Esophagus (tissue), 2 donors: ENCODE results near the gene COX7B2. TPM values are rescaled to one million over a fixed set of nuclear protein-coding genes. Genes with fewer than 3 reads are reported as not detected.

ENCODE experiments used
- H3K27ac ChIP-seq, 2 donors: one replicate each; pipeline ENCODE4 v1.5.1; 2013; ENCODE audit warnings: low read depth in 2 of 2, mild to moderate bottlenecking in 2 of 2, inconsistent platforms in 1 of 2, low read length in 1 of 2, moderate library complexity in 1 of 2
- H3K27me3 ChIP-seq, 2 donors: one replicate each; pipeline ENCODE4 v1.6.1; 2013; ENCODE audit warnings: low read length in 2 of 2, control low read depth in 1 of 2, mild to moderate bottlenecking in 1 of 2; ENCODE audit not compliant: insufficient read depth in 2 of 2, control insufficient read depth in 1 of 2
- H3K36me3 ChIP-seq, 2 donors: one replicate each; pipeline ENCODE4 v1.6.1; 2013; ENCODE audit warnings: low read length in 1 of 2; ENCODE audit not compliant: control insufficient read depth in 2 of 2, insufficient read depth in 2 of 2
- H3K4me1 ChIP-seq, 2 donors: one replicate each; pipeline ENCODE4 v1.6.1; 2013; ENCODE audit warnings: low read length in 1 of 2; ENCODE audit not compliant: control insufficient read depth in 2 of 2, insufficient read depth in 2 of 2
- H3K4me3 ChIP-seq, 2 donors: one replicate each; pipeline ENCODE4 v1.5.1; 2013; ENCODE audit warnings: low read length in 2 of 2, mild to moderate bottlenecking in 2 of 2, low read depth in 1 of 2, moderate library complexity in 1 of 2
- H3K9me3 ChIP-seq, 2 donors: one replicate each; pipeline ENCODE4 v1.6.1; 2013; ENCODE audit warnings: mild to moderate bottlenecking in 2 of 2, low read depth in 1 of 2, low read length in 1 of 2, moderate library complexity in 1 of 2; ENCODE audit not compliant: control insufficient read depth in 2 of 2, insufficient read depth in 1 of 2
- WGBS, 2 donors: extraction: QIAGEN DNeasy Blood & Tissue Kit; methylation state at CpG; one replicate each; pipeline ENCODE4 v1.1.7; 2013; 5-methylcytosine and 5-hydroxymethylcytosine counted together
- polyA plus RNA-seq, 2 donors: library from polyadenylated mRNA; stranded (reverse); fragments of 200-250 nt; gene quantifications; one replicate each; pipeline ENCODE4 v1.2.3, GENCODE V29; 2013
- donor health status: healthy with polysubstance abuse.
- donor health status: Bipolar disorder and iron deficiency.

Gene COX7B2
- polyA plus RNA-seq, 2 donors, result not detected

DNA sequence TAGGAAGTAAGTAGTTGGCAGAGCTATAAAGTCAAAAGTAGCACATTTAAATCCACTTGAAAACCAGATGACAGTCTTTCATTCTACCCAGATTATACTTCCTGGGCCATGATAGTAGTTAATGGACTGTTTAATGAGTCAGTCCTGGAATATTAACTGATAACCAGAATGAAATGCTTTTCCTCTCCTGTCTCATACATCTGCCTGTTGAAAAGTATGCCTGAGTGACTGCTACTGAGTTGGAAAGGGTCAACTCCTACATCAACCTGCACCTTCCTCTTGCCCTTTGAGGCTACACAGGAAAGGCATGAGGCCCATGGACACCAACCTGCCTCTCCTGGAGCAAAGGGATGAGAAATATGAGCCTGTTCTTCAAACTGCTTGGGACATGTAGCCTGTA is 36.0 kb upstream of the COX7B2 start:
- no peak overlapping the region for H3K4me3 ChIP-seq
- no peaks in the 10 kb centered on the region for H3K4me1 ChIP-seq
- H3K9me3 ChIP-seq, result no peaks in the 10 kb centered on the region
- no peaks in the 10 kb centered on the region for H3K36me3 ChIP-seq
- no peak overlapping the region for H3K27ac ChIP-seq
- H3K27me3 ChIP-seq, result no peaks in the 10 kb centered on the region

DNA sequence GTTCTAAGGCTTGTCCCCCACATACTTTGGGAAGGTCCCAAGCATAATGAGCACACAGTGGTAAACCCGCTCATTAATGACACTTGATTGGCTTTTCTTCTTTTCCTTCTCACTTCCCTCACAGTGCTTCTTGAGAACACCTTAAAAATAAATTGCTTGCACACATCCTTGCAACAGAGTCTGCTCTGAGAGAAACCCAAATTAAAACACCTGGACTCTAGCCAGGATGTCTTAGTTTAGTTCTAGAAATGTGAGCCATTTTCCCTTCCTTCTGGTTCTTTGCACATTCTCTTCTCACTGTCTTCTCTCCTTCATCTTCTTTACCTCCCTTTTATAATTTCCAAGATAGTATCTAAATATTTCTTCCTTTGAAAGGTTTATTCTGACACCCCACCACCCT is 35.3 kb upstream of the COX7B2 start:
- Histone ChIP-seq H3K4me3 (no peak overlapping the region), H3K9me3 (no peaks in the 10 kb centered on the region), H3K36me3 (no peaks in the 10 kb centered on the region), H3K27me3 (no peaks in the 10 kb centered on the region), H3K4me1 (no peaks in the 10 kb centered on the region), H3K27ac (no peak overlapping the region)
- 95 to 96% methylated on average over 1 of the region's 1 CpG for WGBS, 2 donors

DNA sequence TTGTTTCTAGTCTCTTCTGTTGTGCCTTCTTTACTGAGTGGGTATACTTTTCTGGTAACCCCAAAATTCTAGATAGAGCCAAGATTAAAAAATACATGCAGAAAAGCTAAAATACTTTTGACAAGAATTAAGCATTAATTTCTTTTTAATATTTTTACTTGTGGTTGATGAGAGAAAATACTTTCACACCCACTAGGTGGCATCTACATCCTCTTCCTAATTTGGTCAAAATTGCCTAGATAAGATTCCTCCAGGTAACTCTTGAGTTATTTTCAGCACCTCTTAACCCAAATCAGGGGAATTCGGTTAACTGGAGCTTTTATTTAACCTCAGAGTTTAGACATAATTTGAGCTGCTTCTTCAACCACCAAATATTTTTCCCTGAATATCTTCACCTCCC is 28.4 kb upstream of the COX7B2 start:
- Histone ChIP-seq H3K9me3 (no peaks in the 10 kb centered on the region), H3K27ac (no peak overlapping the region), H3K4me3 (no peak overlapping the region), H3K4me1 (no peaks in the 10 kb centered on the region), H3K36me3 (no peaks in the 10 kb centered on the region), H3K27me3 (no peaks in the 10 kb centered on the region)
- WGBS, 2 donors, result 53 to 60% methylated on average over 1 of the region's 1 CpG

DNA sequence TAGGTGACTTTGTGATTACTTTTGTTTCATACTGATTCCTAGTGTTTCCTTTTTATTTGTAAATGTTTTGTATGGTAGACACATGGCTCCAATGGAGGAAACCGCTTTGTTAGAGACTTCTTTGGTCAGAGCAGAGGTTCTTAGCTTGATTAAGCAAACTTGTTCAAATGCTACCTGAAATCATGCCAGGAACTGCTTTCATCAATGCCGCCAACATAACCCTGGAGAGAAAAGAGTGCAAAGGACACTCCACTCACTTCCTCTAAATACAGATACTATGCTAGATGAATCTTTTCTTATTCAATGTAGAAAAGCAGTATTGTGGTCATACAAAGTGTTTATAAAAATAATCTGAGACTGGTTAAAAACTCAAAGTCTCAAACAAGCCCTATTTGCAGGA is 25.7 kb upstream of the COX7B2 start:
- Histone ChIP-seq H3K36me3 (no peaks in the 10 kb centered on the region), H3K27ac (no peak overlapping the region), H3K4me1 (no peaks in the 10 kb centered on the region), H3K27me3 (no peaks in the 10 kb centered on the region), H3K9me3 (no peaks in the 10 kb centered on the region), H3K4me3 (no peak overlapping the region)
- WGBS, 2 donors, result 58 to 82% methylated on average over 2 of the region's 2 CpGs

DNA sequence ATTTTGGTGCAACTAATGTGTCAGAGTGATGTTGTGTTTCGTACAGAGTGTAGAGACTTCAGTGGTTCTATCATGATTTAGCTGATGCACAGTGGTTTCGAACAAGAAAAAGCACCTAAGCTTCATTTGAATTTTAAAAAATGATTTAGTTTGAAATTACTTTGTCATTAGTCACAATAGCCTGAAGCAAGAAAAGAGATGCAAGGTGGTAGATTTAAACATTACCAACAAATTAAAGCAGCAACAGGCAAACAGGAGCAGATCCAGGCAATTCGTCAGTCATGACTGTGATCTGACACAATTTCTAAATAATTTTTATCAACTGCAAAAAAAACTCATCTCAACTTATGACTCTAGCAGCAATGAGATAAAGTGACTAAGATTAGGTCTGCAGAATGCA is 24.6 kb upstream of the COX7B2 start:
- no peaks in the 10 kb centered on the region for H3K9me3 ChIP-seq
- 52 to 60% methylated on average over 3 of the region's 3 CpGs for WGBS, 2 donors
- H3K4me1 ChIP-seq, result no peaks in the 10 kb centered on the region
- no peak overlapping the region for H3K27ac ChIP-seq
- H3K4me3 ChIP-seq, result no peak overlapping the region
- no peaks in the 10 kb centered on the region for H3K36me3 ChIP-seq
- no peaks in the 10 kb centered on the region for H3K27me3 ChIP-seq

DNA sequence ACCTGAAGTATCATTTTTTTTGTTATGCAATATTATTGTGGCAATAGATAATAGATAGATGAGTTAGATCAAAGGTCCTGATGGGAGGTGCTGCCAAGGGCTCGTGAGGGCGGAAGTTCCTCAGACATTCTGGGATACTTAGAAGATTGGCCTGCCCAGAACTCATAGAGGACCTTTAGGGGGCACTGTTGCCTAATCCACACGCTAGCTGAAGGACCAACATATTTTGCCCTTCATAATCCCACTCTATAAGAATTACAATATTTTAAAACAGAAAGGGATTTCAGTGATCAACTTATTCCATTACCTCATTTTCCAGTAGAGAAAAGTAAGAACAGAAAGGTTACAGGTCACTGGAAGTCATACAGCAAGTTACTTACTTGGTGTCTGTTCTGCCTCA is 22.9 kb upstream of the COX7B2 start:
- H3K4me3 ChIP-seq, result no peak overlapping the region
- no peak overlapping the region for H3K27ac ChIP-seq
- H3K9me3 ChIP-seq, result no peaks in the 10 kb centered on the region
- WGBS, 2 donors, result 27 to 41% methylated on average over 3 of the region's 3 CpGs
- H3K4me1 ChIP-seq, result no peaks in the 10 kb centered on the region
- H3K36me3 ChIP-seq, result no peaks in the 10 kb centered on the region
- H3K27me3 ChIP-seq, result no peaks in the 10 kb centered on the region

DNA sequence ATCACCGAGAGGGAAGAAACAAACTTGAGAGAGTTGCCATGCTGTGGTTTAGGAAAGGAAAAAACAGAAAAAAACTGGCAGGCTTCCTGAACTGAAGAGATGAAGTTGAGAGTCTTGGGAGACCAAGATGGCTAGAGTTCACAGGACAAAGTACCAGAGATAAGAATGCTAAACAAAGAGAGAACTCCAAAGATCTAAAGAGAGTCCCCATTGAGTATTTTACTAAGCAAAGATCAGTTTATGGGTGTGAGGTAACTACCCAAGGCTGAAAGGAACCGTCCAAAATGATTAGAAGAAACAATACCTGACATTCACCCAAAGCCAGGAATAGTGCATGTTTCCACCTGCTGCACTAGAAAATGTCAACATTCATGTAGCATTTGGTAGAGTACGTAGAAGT is 21.8 kb upstream of the COX7B2 start:
- no peaks in the 10 kb centered on the region for H3K4me1 ChIP-seq
- H3K36me3 ChIP-seq, result no peaks in the 10 kb centered on the region
- H3K27ac ChIP-seq, result no peak overlapping the region
- H3K4me3 ChIP-seq, result no peak overlapping the region
- H3K27me3 ChIP-seq, result no peaks in the 10 kb centered on the region
- 59 to 61% methylated on average over 3 of the region's 3 CpGs for WGBS, 2 donors
- H3K9me3 ChIP-seq, result no peaks in the 10 kb centered on the region

DNA sequence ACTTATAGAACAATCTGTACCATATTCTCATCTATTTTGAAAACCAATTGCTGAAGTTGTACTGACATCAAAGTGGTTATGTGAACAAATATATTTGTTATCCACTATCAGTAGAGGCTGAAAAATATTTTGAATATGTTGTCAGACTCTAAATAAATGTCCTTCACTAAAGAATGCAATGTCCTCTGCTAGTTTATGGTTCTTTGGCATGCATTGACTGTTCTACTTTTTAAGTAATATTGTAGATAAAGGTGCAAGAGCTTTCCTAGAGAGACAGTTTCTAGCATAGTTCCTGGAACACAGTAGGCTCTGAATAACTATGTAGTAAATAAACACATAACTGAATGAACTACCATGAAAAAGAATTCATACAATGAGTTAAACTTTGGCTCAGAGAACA is 18.2 kb upstream of the COX7B2 start:
- Histone ChIP-seq H3K4me3 (no peak overlapping the region), H3K27me3 (no peaks in the 10 kb centered on the region), H3K9me3 (no peaks in the 10 kb centered on the region), H3K4me1 (no peaks in the 10 kb centered on the region), H3K27ac (no peak overlapping the region), H3K36me3 (no peaks in the 10 kb centered on the region)

DNA sequence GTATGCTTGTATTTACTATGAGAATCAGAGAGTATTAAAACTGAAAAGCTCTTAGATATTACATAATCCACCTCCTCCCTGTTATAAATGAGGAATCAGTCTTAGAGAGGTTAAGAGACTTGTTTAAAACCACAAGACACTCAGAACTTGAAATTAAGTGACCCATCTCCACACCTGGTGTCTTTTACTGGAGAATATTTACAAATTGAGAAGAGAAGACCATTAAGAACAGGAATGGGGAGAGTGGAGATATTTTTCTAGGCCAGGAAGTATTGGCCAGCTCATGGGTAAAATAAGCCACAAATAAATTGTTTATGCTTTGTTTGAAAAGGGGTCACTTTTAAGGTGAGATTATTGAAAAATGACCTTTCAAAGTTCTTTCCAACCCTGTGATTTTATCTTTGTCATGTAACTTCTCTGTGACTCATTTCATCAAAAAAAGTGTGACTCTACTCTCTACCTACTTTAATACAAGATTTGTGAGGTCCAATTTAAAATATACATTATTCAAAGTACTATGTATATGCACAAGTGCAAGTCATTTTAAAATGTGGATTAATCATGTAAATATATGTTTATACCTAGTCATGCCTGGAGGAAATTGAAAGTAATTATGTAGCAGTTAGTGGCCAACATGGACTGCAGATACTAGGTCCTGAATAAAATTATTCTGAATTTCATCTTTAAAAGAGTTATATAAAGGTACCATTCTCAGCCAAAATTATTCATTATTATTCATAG is 15.9 kb upstream of the COX7B2 start:
- H3K36me3 ChIP-seq, result no peaks in the 10 kb centered on the region
- H3K4me3 ChIP-seq, result no peak overlapping the region
- no peaks in the 10 kb centered on the region for H3K9me3 ChIP-seq
- H3K4me1 ChIP-seq, result no peaks in the 10 kb centered on the region
- H3K27me3 ChIP-seq, result no peaks in the 10 kb centered on the region
- H3K27ac ChIP-seq, result no peak overlapping the region

DNA sequence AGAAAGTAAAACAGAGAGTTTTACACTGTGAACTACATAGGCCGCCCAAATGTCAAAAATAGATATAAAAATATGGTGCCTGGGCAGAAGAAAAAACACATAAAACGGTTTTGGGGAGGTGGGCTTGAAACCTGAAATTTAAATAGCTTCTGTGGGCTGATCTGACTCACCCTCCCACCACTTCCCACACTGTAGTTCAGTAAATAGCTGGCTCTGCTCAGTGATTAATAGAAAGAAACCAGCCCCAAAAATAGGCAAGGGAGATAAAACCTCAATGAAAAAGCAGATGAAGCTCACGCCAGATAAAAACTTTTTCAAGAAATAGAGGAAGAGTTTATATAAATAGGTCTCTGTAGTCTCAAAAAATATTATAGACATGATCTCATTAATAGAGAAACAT is 13.2 kb upstream of the COX7B2 start:
- Histone ChIP-seq H3K4me1 (no peaks in the 10 kb centered on the region), H3K27me3 (no peaks in the 10 kb centered on the region), H3K36me3 (no peaks in the 10 kb centered on the region), H3K4me3 (no peak overlapping the region), H3K9me3 (no peaks in the 10 kb centered on the region), H3K27ac (no peak overlapping the region)
- 68% methylated on average over 3 of the region's 3 CpGs for WGBS, 2 donors
